CD14-positive monocyte (primary cell): ENCODE data around the gene SDHAF4. TPM values are rescaled to one million over a fixed set of nuclear protein-coding genes. Genes with fewer than 3 reads are reported as not detected.
A peak's percentile ranks its signal among the peaks of the same experiment; 100 is the strongest.
"Not testable (repeated sequence)": the region's sequence is repeated elsewhere in the genome, so short reads cannot be mapped to it uniquely, and the experiment has no call there.

Experiments used
- DNase-seq, 3 donors: peaks; one replicate each; pipeline ENCODE4 v3.0.0-alpha.2; 2011 to 2022
- H2AFZ ChIP-seq: 2 replicates; pipeline ENCODE4 v1.6.0; 2012; ENCODE audit warnings: mild to moderate bottlenecking, low read depth, low read length, inconsistent platforms; ENCODE audit not compliant: insufficient read depth, poor library complexity, severe bottlenecking
- H3K27ac ChIP-seq, 2 donors: 1 replicate in 1 of 2; 2 replicates in 1 of 2; pipeline ENCODE4 v1.5.1; 2012 to 2013; ENCODE audit warnings: low read length in 2 of 2, control low read depth in 1 of 2, inconsistent platforms in 1 of 2, low read depth in 1 of 2, mild to moderate bottlenecking in 1 of 2
- H3K27me3 ChIP-seq, 2 donors: one replicate each; pipeline versions ENCODE4 v1.6.0 to v1.6.1; 2011 to 2013; ENCODE audit warnings: low read length in 2 of 2; ENCODE audit not compliant: control insufficient read depth in 2 of 2, insufficient read depth in 2 of 2
- H3K36me3 ChIP-seq, 2 donors: replicated peaks in 1 of 2; 1 replicate in 1 of 2; 2 replicates in 1 of 2; pipeline versions ENCODE4 v1.5.1 to v1.6.1; 2012 to 2013; ENCODE audit warnings: low read length in 2 of 2, control low read depth in 1 of 2, inconsistent platforms in 1 of 2, mild to moderate bottlenecking in 1 of 2; ENCODE audit not compliant: insufficient read depth in 2 of 2, control insufficient read depth in 1 of 2
- H3K4me1 ChIP-seq, 2 donors: 1 replicate in 1 of 2; 2 replicates in 1 of 2; pipeline versions ENCODE4 v1.5.1 to v1.6.1; 2012 to 2013; ENCODE audit warnings: low read length in 2 of 2, control low read depth in 1 of 2, inconsistent platforms in 1 of 2, mild to moderate bottlenecking in 1 of 2, moderate library complexity in 1 of 2; ENCODE audit not compliant: insufficient read depth in 2 of 2, control insufficient read depth in 1 of 2
- H3K4me2 ChIP-seq: replicated peaks from 2 replicates; pipeline ENCODE3; 2012; ENCODE audit warnings: low read length, moderate library complexity, mild to moderate bottlenecking; ENCODE audit not compliant: poor library complexity, severe bottlenecking; ENCODE audit errors: extremely low read depth
- H3K4me3 ChIP-seq, 3 experiments: fragments of 200-600 bp in 1 of 3; sonication (generic) in 1 of 3; replicated peaks in 1 of 3; 1 replicate in 2 of 3; 2 replicates in 1 of 3; pipeline ENCODE4 v1.5.1; 2011 to 2013; ENCODE audit warnings: low read length in 3 of 3, mild to moderate bottlenecking in 3 of 3, control low read depth in 2 of 3, low read depth in 2 of 3, inconsistent platforms in 1 of 3, moderate library complexity in 1 of 3
- H3K79me2 ChIP-seq: 2 replicates; pipeline ENCODE4 v1.6.0; 2012; ENCODE audit warnings: mild to moderate bottlenecking, control low read depth, inconsistent platforms, low read length, moderate library complexity; ENCODE audit not compliant: insufficient read depth
- H3K9ac ChIP-seq: 2 replicates; pipeline ENCODE4 v1.6.0; 2017; ENCODE audit warnings: low read length, mild to moderate bottlenecking; ENCODE audit not compliant: insufficient read depth, poor library complexity, severe bottlenecking
- H3K9me3 ChIP-seq, 2 donors: replicated peaks in 1 of 2; 1 replicate in 1 of 2; 2 replicates in 1 of 2; pipeline versions ENCODE4 v1.5.1 to v1.6.1; 2012 to 2013; ENCODE audit warnings: low read length in 2 of 2, control low read depth in 1 of 2; ENCODE audit not compliant: control insufficient read depth in 1 of 2, insufficient read depth in 1 of 2
- H4K20me1 ChIP-seq: 2 replicates; pipeline ENCODE4 v1.6.0; 2012; ENCODE audit warnings: mild to moderate bottlenecking, low read length, control low read depth, moderate library complexity; ENCODE audit not compliant: insufficient read depth
- H3K27ac Mint-ChIP-seq, 7 donors: one replicate each; pipeline ENCODE4 v1.8.0; 2020; ENCODE audit warnings: mild to moderate bottlenecking in 7 of 7, mixed read lengths in 7 of 7, moderate library complexity in 6 of 7, inconsistent platforms in 2 of 7
- H3K27me3 Mint-ChIP-seq, 3 donors: one replicate each; pipeline ENCODE4 v1.8.0; 2021 to 2022; ENCODE audit warnings: low read depth in 3 of 3, mild to moderate bottlenecking in 3 of 3, mixed read lengths in 3 of 3, moderate library complexity in 3 of 3, inconsistent platforms in 1 of 3
- H3K36me3 Mint-ChIP-seq, 2 donors: one replicate each; pipeline ENCODE4 v1.8.0; 2020; ENCODE audit warnings: mixed read lengths in 2 of 2, inconsistent platforms in 1 of 2, mild to moderate bottlenecking in 1 of 2
- H3K4me1 Mint-ChIP-seq: one replicate; pipeline ENCODE4 v1.8.0; 2020; ENCODE audit warnings: mild to moderate bottlenecking, mixed read lengths
- H3K4me3 Mint-ChIP-seq, 2 donors: one replicate each; pipeline ENCODE4 v1.8.0; 2020; ENCODE audit warnings: mild to moderate bottlenecking in 2 of 2, mixed read lengths in 2 of 2, moderate library complexity in 1 of 2
- H3K9me3 Mint-ChIP-seq, 7 donors: one replicate each; pipeline ENCODE4 v1.8.0; 2020 to 2022; ENCODE audit warnings: mixed read lengths in 7 of 7, mild to moderate bottlenecking in 6 of 7, moderate library complexity in 6 of 7, inconsistent platforms in 2 of 7
- WGBS: methylation state at CpG from one replicate; pipeline ENCODE4 v1.1.5; 2013; ENCODE audit warnings: missing lambda C conversion rate; ENCODE audit not compliant: insufficient coverage; 5-methylcytosine and 5-hydroxymethylcytosine counted together
- intact Hi-C, 2 donors: fragments of 100-400 bp; cut with micrococcal nuclease; formaldehyde crosslinking; loops; one replicate each; pipeline versions ENCODE4 v1.15.0 to v1.15.1; 2023
- polyA plus RNA-seq, 3 donors: library from polyadenylated mRNA; depleted of rRNA in 1 of 3; unstranded in 2 of 3; stranded (reverse) in 1 of 3; fragments of 300-500 nt in 2 of 3; fragments of >200 nt in 1 of 3; fragmentation: Illumina TruSeq in 2 of 3; gene quantifications; 1 replicate in 2 of 3; 2 replicates in 1 of 3; pipeline ENCODE4 v1.2.3, GENCODE V29; 2012 to 2021
- TF ChIP-seq, protein P1 (sequence below): fragments of 200-600 bp; IDR thresholded peaks from one replicate; pipeline ENCODE4 v1.8.0; 2022; ENCODE audit warnings: antibody characterized with exemption, mild to moderate bottlenecking

Gene SDHAF4
- polyA plus RNA-seq, 3 donors: 1.5 to 8.3 (median 7.4) TPM

DNA sequence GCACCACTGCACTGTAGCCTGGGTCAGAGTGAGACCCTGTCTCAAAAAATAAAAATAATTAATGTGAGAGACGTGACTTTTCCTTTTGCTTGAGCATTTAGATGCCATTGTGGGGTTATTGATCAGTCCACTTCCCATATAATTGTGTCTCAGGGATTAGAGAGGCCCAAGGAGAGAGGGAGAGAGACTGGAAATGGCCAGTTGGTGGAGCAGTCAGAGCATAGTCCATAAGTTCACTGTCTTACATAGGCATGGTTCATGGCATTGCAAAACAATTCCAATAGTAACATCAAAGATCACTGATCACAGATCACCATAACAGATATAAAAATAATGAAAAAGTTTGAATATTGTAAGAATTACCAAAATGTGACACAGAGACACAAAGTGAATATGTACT is 15.2 kb upstream of the SDHAF4 start:
- H3K27me3 ChIP-seq: no peaks in the 10 kb centered on the region
- Mint-ChIP-seq H3K9me3 (no peaks in the 10 kb centered on the region), H3K27me3 (peaks cover 0 to 3% (median 0%) of the 10 kb centered on the region in 3 donors), H3K36me3 (peaks cover 6 to 9% of the 10 kb centered on the region in 2 donors), H3K27ac (peak overlapping the region in 2 of 7 donors; percentile 18 to 48), H3K4me1 (no peaks in the 10 kb centered on the region), H3K4me3 (no peak overlapping the region)
- no peaks in the 10 kb centered on the region for H3K36me3 ChIP-seq
- H3K27ac ChIP-seq: no peak overlapping the region
- no peaks in the 10 kb centered on the region for H3K9me3 ChIP-seq
- no peak overlapping the region for H3K9ac ChIP-seq
- no peaks in the 10 kb centered on the region for H3K79me2 ChIP-seq
- intact Hi-C loops: no loop called here
- no peaks in the 10 kb centered on the region for H3K4me1 ChIP-seq
- no peaks in the 10 kb centered on the region for H4K20me1 ChIP-seq
- TF ChIP-seq, protein P1, sequence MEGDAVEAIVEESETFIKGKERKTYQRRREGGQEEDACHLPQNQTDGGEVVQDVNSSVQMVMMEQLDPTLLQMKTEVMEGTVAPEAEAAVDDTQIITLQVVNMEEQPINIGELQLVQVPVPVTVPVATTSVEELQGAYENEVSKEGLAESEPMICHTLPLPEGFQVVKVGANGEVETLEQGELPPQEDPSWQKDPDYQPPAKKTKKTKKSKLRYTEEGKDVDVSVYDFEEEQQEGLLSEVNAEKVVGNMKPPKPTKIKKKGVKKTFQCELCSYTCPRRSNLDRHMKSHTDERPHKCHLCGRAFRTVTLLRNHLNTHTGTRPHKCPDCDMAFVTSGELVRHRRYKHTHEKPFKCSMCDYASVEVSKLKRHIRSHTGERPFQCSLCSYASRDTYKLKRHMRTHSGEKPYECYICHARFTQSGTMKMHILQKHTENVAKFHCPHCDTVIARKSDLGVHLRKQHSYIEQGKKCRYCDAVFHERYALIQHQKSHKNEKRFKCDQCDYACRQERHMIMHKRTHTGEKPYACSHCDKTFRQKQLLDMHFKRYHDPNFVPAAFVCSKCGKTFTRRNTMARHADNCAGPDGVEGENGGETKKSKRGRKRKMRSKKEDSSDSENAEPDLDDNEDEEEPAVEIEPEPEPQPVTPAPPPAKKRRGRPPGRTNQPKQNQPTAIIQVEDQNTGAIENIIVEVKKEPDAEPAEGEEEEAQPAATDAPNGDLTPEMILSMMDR: no peak
- H2AFZ ChIP-seq: no peak overlapping the region
- no peak for DNase-seq
- WGBS: no CpG with 5 or more reads among the region's 1 CpG
- no peak overlapping the region for H3K4me3 ChIP-seq
- no peak overlapping the region for H3K4me2 ChIP-seq

DNA sequence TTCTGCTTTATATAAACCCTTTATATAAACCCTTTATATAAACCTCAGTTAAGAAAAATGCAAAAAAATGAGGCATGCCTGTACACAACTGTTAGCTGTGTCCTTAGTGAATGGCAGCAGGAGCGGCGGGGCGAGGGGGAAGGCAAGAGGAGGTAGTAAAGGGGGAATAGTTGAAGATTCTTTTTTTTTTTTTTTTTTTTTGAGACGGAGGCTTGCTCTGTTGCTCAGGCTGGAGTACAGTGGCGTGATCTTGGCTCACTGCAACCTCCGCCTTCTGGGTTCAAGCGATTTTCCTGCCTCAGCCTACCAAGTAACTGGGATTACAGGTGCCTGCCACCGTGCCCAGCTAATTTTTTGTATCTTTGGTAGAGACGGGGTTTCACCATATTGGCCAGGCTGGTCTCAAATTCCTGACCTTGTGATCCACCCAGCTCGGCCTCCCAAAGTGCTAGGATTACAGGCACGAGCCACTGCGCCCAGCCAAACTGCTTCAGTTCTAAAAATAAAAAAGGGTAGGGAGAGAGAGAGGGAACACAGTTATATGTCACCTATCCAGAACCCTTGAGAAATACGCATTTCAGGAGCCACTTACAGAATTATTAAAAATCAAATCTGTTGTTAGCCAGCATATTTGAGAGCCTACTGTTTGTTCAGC is 14.3 kb upstream of the SDHAF4 start:
- H3K4me1 Mint-ChIP-seq, H3K27ac Mint-ChIP-seq, H3K4me2 ChIP-seq: not testable (repeated sequence)

More for the DNA sequence above, 14.3 kb upstream of the SDHAF4 start:
- H3K27me3 ChIP-seq, DNase-seq, H3K4me1 ChIP-seq, H3K79me2 ChIP-seq, H4K20me1 ChIP-seq, H3K4me3 Mint-ChIP-seq, intact Hi-C loops, H3K27ac ChIP-seq, H3K36me3 ChIP-seq, H3K9me3 Mint-ChIP-seq, H3K4me3 ChIP-seq, H3K27me3 Mint-ChIP-seq, H3K9ac ChIP-seq, H3K36me3 Mint-ChIP-seq, H3K9me3 ChIP-seq, H2AFZ ChIP-seq: not testable (repeated sequence)
- WGBS: 94% methylated on average over 7 of the region's 13 CpGs
